GM19395 (cell line): ENCODE data around the gene ABO.
"Not testable (repeated sequence)": the region's sequence is repeated elsewhere in the genome, so short reads cannot be mapped to it uniquely, and the experiment has no call there.

Source experiments
- ATAC-seq: cut with Tn5 transposase; IDR thresholded peaks from one replicate; pipeline ENCODE4 v1.9.1; 2021; ENCODE audit warnings: mild to moderate bottlenecking, moderate library complexity; ENCODE audit not compliant: unreplicated experiment

The ABO gene

GRCh38 chr9:133275105-133276000, at the start of gene ABO:
Gene ABO (minus strand): TSS chr9:133275201.
- no peak for ATAC-seq

GRCh38 chr9:133323991-133324703, 49.1 kb upstream of the ABO start:
- ATAC-seq = no peak

- no peak for ATAC-seq
Observed at GRCh38 chr9:133323211-133323610, 48.2 kb upstream of the ABO start.

- ATAC-seq = no peak
Observed at GRCh38 chr9:133322701-133323100, 47.7 kb upstream of the ABO start.

- no peak for ATAC-seq
Observed at GRCh38 chr9:133321411-133321935, 46.5 kb upstream of the ABO start.

GRCh38 chr9:133320421-133320881, 45.5 kb upstream of the ABO start:
- no peak for ATAC-seq

GRCh38 chr9:133317551-133317950, 42.5 kb upstream of the ABO start:
- ATAC-seq = not testable (repeated sequence)

GRCh38 chr9:133315997-133316396, 41.0 kb upstream of the ABO start:
- no peak for ATAC-seq

- no peak for ATAC-seq
Observed at GRCh38 chr9:133309608-133310007, 34.6 kb upstream of the ABO start.

GRCh38 chr9:133307301-133307700, 32.3 kb upstream of the ABO start:
- ATAC-seq = no peak

GRCh38 chr9:133306242-133307204, 31.5 kb upstream of the ABO start:
- ATAC-seq = no peak

GRCh38 chr9:133305731-133306130, 30.7 kb upstream of the ABO start:
- ATAC-seq = no peak

- ATAC-seq = no peak
Observed at GRCh38 chr9:133304477-133305377, 29.7 kb upstream of the ABO start.

GRCh38 chr9:133304158-133304470, 29.1 kb upstream of the ABO start:
- ATAC-seq = no peak

GRCh38 chr9:133303266-133304157, 28.5 kb upstream of the ABO start:
- ATAC-seq = no peak

- no peak for ATAC-seq
Observed at GRCh38 chr9:133301253-133302230, 26.5 kb upstream of the ABO start.

- not testable (repeated sequence) for ATAC-seq
Observed at GRCh38 chr9:133299996-133300395, 25.0 kb upstream of the ABO start.

- ATAC-seq = no peak
Observed at GRCh38 chr9:133294257-133294656, 19.3 kb upstream of the ABO start.
